ENCODE data around the gene CDC7.

GRCh38 chr1:91501971-91502671, 1.5 kb downstream of the CDC7 start:
- TF ChIP-seq POLR2A (IDR thresholded peaks at IDR 0.05), result no peak
- no peak for TF ChIP-seq CTCF (IDR thresholded peaks at IDR 0.05)
